NB4 (cell line): ENCODE results near the gene PLXNC1.

Source experiments
- POLR2A ChIP-seq: IDR thresholded peaks from 2 replicates; pipeline ENCODE4 v1.6.1; 2011; ENCODE audit warnings: mild to moderate bottlenecking; ENCODE audit not compliant: insufficient read length; ENCODE audit errors: extremely low read depth
- TF ChIP-seq, protein P1 (sequence below): IDR thresholded peaks from one replicate; pipeline ENCODE4 v1.5.1; 2012; ENCODE audit warnings: low read depth, low read length

GRCh38 chr12:94207849-94208621, 59.7 kb downstream of the PLXNC1 start:
- TF ChIP-seq, protein P1, sequence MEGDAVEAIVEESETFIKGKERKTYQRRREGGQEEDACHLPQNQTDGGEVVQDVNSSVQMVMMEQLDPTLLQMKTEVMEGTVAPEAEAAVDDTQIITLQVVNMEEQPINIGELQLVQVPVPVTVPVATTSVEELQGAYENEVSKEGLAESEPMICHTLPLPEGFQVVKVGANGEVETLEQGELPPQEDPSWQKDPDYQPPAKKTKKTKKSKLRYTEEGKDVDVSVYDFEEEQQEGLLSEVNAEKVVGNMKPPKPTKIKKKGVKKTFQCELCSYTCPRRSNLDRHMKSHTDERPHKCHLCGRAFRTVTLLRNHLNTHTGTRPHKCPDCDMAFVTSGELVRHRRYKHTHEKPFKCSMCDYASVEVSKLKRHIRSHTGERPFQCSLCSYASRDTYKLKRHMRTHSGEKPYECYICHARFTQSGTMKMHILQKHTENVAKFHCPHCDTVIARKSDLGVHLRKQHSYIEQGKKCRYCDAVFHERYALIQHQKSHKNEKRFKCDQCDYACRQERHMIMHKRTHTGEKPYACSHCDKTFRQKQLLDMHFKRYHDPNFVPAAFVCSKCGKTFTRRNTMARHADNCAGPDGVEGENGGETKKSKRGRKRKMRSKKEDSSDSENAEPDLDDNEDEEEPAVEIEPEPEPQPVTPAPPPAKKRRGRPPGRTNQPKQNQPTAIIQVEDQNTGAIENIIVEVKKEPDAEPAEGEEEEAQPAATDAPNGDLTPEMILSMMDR = no peak
- no peak for TF ChIP-seq POLR2A
